ENCODE data around the gene D2HGDH.

Gene D2HGDH

DNA sequence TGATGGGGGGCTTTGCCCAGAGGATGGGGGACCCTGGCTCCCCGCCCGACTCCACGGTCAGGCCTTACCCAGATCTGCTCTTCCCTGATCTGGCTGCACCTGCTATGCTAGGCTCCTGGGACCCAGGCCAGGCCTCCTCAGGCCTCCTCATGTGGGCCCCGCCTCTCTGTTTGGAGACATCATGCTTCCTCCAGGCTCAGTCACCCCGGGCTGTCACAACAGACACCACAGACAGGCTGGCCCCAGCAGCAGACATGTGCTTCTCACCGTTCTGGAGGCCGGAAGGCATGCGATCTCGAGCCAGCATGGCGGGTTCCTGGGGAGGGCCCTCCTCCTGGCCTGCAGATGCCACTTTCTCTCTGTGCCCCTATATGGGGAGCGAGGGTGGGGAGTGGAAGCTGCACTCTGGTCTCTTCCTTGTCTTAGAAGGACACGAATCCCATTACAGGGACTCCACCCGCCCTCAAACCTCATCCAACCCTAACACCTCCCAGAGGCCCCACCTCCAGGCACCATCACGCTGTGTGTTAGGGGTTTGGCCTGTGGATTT lies 63.7 kb downstream of the D2HGDH start:
- TF ChIP-seq GATA3 (IDR thresholded peaks at IDR 0.05; ENCODE audit: low read depth, low read length) = no peak
- TF ChIP-seq GATA2 (IDR thresholded peaks at IDR 0.05; ENCODE audit: low read depth, low read length) = no peak

GRCh38 chr2:241798631-241799521 lies 64.4 kb downstream of the D2HGDH start:
- no peak for TF ChIP-seq GATA2 (IDR thresholded peaks at IDR 0.05; ENCODE audit: low read depth, low read length)
- TF ChIP-seq GATA3 (IDR thresholded peaks at IDR 0.05; ENCODE audit: low read depth, low read length) = no peak

- no peak for TF ChIP-seq GATA2 (IDR thresholded peaks at IDR 0.05; ENCODE audit: low read depth, low read length)
These were observed 65.2 kb downstream of the D2HGDH start for GRCh38 chr2:241799522-241800197.

DNA sequence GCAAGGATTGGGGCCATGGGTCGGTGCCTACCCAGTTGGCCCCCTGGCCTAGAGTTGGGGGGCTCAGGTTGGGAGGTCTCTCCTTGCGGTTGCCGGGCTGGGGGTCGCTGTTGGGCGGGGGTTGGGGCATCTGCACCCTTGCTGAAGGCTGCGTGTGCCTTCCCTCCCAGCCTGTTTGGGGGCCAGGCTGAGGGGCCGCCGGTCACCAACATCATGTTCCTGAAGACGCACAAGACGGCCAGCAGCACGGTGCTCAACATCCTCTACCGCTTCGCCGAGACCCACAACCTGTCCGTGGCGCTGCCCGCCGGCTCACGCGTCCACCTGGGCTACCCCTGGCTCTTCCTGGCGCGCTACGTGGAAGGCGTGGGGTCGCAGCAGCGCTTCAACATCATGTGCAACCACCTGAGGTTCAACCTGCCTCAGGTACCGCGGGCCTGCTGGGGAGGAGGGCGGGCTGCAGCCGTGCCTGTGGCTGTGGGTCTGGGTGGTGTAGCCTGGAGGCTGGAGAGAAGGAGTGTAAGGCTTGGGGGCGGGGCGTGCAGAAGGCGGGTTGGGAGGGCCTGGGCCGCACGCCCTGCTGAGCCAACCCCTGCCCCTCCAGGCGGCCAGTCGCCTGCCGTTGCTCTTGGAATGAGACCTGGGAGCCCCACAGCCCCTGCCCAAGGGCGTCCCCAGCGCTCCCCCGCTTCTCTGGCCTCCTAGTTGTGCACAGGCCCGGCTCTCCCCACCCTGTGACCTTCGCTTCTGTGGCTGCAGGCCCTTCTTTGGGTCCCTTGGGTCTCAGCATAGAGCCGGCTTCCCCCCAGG lies 67.4 kb downstream of the D2HGDH start:
- TF ChIP-seq GATA2 (IDR thresholded peaks at IDR 0.05; ENCODE audit: low read depth, low read length) (no peak), GATA3 (IDR thresholded peaks at IDR 0.05; ENCODE audit: low read depth, low read length) (no peak)

DNA sequence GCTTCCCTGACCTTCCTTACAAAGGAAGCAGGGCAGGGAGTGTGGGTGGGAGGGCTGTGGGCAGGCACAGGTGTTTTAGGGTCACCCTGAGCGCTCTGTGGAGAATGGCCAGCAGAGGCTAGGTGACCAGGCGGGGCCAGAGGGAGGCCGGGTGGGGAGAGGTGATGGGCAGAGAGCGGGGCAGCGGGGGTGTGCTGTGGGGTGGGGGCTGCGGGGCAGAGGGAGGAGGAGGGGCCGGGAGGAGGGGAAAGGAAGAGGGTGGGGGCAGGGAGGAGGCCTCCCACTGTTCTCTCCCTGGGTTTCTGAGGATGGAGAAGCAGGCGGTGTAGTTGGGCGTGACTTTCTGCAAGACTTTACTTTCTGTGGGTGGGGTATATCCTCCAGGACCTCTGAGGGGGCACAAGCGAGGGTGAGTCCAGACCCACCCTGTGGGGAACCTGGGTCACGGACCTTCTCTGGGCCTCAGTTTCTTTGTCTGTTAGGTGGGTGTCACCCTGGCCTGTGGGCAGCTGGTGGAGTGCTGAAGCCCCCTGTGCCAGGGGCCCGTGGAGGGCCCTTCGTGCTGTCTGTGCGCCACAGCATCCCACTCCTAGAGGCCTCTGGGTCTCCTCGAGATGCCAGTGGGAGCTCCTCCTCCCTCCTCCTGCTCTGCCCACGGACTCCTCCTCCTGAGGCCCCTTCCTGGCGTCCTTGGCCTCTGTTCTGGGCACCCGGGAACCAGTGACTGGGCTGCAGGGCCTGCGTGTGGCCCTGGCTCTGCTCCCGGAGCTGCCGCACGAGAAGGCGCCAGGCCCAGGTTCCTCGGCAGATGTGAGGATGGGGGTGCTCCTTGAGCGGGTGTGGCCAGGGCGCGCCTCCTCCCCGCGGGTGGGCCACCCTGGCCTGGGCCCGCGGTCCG lies 68.2 kb downstream of the D2HGDH start:
- TF ChIP-seq GATA2 (IDR thresholded peaks at IDR 0.05; ENCODE audit: low read depth, low read length) = no peak
- TF ChIP-seq GATA3 (IDR thresholded peaks at IDR 0.05; ENCODE audit: low read depth, low read length) = no peak

DNA sequence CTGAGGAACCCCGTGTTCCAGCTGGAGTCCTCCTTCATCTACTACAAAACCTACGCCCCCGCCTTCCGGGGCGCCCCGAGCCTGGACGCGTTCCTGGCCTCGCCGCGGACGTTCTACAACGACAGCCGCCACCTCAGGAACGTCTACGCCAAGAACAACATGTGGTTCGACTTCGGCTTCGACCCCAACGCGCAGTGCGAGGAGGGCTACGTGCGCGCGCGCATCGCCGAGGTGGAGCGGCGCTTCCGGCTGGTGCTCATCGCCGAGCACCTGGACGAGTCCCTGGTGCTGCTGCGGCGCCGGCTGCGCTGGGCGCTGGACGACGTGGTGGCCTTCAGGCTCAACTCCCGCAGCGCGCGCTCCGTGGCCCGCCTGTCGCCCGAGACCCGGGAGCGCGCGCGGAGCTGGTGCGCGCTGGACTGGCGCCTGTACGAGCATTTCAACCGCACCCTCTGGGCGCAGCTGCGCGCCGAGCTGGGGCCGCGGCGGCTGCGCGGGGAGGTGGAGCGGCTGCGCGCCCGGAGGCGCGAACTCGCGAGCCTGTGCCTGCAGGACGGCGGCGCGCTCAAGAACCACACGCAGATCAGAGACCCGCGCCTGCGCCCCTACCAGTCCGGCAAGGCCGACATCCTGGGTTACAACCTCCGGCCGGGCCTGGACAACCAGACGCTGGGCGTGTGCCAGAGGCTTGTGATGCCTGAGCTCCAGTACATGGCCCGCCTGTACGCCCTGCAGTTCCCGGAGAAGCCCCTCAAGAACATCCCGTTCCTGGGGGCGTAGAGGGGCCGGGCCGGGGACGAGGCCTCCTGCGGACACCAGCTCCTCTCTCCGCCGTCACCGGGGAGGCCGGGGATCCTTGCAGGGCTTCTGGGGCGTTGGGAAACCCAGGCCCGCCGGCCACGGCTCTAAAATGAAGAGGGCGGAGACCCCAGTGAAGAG lies 69.2 kb downstream of the D2HGDH start:
- no peak for TF ChIP-seq GATA3 (IDR thresholded peaks at IDR 0.05; ENCODE audit: low read depth, low read length)

- TF ChIP-seq GATA3 (IDR thresholded peaks at IDR 0.05; ENCODE audit: low read depth, low read length) (no peak), GATA2 (IDR thresholded peaks at IDR 0.05; ENCODE audit: low read depth, low read length) (no peak)
These were observed 70.1 kb downstream of the D2HGDH start for GRCh38 chr2:241804326-241805229.

DNA sequence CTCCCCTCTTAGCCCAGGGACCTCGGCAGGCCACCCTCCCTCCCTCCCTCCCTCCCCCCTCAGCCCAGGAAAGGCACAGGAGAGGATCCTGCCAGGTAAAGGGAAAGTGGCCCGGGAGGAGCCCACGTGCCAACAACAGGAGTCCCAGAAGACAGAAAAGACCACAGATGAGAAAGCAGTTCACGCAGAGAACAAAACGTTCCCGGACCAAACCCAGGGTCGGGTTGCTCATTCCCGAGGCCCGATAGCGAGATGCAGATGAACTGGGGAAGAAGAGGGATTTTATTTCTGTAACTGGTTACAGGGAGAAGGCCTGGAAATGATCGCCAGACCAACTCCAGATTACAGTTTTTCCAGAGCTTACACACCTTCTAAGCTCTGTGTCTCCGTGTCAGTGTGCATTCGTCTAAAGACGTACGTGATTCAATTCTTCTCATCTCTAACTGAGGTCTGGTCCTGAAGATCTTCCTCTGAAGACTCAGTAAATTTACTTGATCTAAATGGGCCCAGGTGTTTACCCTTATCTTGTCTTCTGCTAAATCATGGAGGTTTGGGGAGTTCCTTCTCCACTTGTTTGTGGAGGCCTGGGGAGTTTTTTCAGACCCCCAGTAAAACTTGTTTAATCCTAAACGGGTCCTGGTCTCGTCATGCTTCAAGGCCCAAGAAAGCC lies 73.8 kb downstream of the D2HGDH start:
- TF ChIP-seq GATA3 (IDR thresholded peaks at IDR 0.05; ENCODE audit: low read depth, low read length) (no peak), GATA2 (IDR thresholded peaks at IDR 0.05; ENCODE audit: low read depth, low read length) (no peak)

DNA sequence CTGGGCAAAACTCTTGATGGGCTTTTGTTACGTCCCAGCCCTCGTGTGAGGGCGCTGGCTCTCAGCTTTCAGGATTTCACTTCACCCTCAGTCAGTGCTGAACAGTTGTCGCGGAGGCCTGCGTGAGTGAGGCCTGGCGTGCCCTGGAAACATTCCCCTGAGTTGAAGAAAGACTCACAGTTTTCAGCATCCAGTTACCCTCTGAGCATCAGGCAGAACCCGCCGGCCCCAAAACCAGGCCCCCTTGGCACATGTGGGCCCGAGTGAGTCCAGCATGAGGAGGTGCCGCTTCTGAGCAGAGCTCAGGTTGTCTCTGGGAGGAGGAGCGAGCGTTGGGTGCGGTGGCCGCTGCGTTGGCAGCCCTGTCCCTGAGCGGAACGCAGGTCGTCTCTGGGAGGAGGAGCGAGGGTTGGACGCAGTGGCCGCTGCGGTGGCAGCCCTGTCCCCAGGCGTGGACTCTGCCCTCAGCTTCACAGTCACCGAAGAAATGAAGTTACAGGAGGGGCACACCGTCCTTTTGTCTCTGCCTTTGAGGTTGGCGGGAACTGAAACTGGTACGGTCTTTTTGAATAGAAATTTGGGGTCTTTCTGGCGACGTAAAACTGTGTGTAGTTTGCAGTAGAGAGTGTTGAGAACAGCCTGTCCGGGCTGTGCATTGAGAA lies 74.4 kb downstream of the D2HGDH start, which contains the start of gene NEU4:
Gene NEU4 (plus strand): TSS at position 473 of the 662 bp plus-strand sequence. CDS start 5,292 bp downstream, outside the sequence.
- TF ChIP-seq GATA2 (IDR thresholded peaks at IDR 0.05; ENCODE audit: low read depth, low read length) = no peak
- TF ChIP-seq GATA3 (IDR thresholded peaks at IDR 0.05; ENCODE audit: low read depth, low read length) = no peak
